HG02884 (cell line): Measurements from ENCODE around the gene RNF13.
"Not testable (repeated sequence)": the region's sequence is repeated elsewhere in the genome, so short reads cannot be mapped to it uniquely, and the experiment has no call there.

Source experiments
- ATAC-seq: cut with Tn5 transposase; IDR thresholded peaks from one replicate; pipeline ENCODE4 v1.9.1; 2021; ENCODE audit warnings: mild to moderate bottlenecking, moderate library complexity; ENCODE audit not compliant: unreplicated experiment

The RNF13 gene

DNA sequence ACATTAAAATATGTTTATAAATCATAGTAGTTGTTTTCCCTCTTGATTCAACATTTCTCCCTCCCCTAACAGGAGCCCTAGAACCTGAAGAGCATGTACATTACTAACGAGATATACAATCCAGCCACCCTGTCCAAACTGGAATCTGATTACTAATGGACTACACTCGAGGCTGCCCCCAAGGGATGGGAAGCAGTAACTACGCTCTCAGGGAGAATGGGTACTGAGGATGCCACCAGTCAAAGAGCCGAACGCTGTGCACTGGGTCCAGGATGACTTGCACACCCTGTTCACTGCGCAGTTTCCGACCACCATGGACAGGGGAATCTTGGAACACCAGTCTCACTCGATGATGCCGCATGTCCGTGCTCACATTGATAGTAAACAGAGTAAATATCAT is 169.0 kb downstream of the RNF13 start:
- not testable (repeated sequence) for ATAC-seq

DNA sequence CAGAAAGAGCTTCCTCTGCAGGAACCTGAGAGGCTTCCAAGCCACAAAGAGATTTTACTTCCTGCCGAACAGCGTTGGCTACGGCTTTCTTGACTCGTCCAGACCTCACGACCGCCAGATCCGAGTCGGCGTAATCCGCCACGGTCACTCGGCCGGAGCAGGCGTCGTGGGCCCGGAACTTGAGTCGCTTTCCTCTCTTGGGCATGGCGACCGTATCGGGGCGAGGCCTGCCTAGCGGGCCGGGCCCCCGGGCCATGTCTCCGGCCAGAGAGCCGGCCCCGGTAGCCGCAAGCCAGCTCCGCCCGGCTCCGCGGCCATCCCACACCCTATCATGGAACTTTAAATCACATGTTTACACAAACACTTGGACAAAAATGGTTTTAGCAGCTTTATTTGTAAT is 170.0 kb downstream of the RNF13 start:
- ATAC-seq: not testable (repeated sequence)

- ATAC-seq: no peak
Measured at GRCh38 chr3:149983628-149984027, 170.6 kb downstream of the RNF13 start.

GRCh38 chr3:149989307-149989706 is 176.3 kb downstream of the RNF13 start:
- no peak for ATAC-seq

DNA sequence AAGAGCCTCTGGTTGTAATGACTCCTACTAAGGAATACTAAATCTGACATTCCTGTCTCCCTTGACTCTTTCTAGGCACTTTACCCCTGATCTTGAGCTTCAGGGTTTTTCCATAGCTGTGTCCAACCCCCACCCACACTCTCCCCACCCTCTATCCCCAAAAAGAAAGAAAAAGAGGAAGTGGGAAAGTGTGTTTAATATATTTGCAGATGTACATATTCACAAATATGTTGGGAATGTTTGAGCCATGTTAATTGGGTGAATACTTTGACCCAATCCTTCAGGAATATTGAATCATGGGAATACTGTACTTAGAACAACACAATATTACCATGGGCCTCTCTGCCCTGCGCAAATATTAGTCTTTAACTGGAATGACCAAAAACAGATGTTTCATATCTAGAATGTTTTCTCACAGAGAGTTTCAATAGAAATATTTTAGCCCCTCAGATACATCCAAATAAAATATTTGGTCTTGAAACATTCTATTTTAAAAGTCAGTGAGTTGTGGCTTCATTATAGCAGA is 177.5 kb downstream of the RNF13 start:
- ATAC-seq: no peak

DNA sequence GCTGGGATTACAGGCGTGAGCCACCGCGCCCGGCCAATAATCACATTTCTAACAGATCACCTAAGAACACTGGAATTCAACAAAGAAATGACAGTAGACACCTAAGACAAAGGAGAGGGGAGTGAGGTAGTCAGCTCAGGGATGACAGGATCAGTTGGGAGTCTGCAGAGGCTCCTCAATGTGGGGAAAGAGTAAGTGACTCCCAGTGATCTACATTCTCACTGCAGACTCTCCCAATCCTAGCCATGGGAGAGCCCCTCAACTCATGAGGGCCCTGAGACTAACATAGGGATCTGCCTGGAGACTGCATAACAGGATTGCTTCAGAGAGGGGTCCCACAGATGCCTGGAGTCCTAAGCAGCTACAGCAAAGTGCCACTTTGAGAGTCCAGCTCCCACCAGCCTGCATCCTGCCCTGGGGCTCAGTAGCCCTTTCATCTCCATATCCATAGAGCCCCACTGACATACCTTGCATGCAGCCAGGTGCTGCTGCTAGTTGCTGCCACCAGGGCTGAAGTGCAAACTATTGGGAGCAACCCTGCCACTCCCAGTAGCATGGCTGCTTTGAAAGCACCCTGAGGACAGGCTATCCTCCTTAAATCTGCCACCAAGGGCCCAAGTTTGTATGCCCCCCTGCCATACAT is 179.5 kb downstream of the RNF13 start:
- ATAC-seq: no peak

- ATAC-seq: no peak
Measured at GRCh38 chr3:149998946-149999345, 185.9 kb downstream of the RNF13 start.

DNA sequence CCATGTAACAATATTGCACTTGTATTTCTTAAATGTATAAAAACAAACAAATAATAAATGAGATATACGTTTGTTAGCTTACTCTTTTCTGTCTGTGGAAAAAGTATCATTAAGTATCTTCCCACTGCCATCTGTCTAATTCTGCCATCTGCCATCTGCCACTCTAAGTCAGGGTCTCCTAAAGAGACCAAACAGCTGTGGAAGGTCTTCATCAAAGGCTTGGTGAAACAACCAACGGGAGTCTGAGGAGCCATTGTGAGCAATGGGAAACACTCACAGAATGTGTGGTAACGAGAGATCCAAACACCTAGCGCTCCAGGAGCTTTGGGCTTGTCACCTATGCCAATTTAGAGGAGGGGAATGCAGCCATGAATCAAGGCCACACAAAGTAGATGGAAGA is 186.4 kb downstream of the RNF13 start:
- no peak for ATAC-seq

DNA sequence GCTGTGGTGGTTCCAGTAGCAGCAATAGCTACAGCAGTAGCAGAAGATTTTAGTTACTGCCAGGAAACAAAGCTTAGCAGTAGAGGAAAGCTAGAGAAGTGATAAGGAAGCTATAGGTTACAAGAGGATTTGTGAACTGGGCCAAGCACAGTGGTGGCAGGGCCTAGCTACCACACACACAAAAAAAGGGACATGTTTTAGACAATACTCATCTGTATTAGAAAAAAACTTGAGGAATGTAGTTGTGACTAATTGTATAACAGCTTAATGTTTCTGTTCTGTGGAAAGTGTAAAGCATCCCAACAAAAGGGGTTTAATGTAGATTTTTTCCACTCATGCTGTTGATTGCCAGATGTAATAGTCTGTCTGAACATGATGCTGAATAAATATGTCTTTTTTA is 187.6 kb downstream of the RNF13 start:
- no peak for ATAC-seq

- no peak for ATAC-seq
Measured at GRCh38 chr3:150005243-150006112, 192.5 kb downstream of the RNF13 start.

DNA sequence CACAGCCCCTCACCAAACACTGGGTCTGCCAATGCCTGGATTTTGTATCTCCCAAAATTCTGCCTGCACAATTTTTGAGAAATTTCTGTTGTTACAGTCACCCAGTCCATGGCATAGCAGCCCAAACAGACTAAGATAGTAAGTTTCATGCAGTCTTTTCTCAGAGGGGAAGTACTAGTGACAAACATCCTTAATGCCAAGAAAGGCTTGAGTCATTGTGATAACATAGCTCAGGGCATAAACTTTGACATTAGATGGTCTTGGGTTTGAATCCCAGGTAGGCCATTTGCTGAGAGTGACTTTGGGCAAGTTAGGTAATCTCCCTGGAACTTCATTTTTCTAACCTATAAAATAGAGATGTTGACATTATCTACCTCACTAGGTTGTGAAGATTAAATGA is 193.8 kb downstream of the RNF13 start:
- no peak for ATAC-seq
